HepG2 (cell line): ENCODE data around the gene ST3GAL2. TPM values are rescaled to one million over a fixed set of nuclear protein-coding genes. Genes with fewer than 3 reads are reported as not detected.

Source experiments
- CENPX ChIP-seq: sonication (generic); formaldehyde crosslinking; IDR thresholded peaks from 2 replicates; pipeline ENCODE4 v1.9.0; 2021; ENCODE audit warnings: mild to moderate bottlenecking, missing genetic modification reagents, moderate library complexity
- HDAC6 ChIP-seq: fragments of 200-600 bp; sonication (generic); IDR thresholded peaks from 2 replicates; pipeline ENCODE4 v1.7.0; 2017; ENCODE audit warnings: mild to moderate bottlenecking, antibody characterized with exemption, low read length, low read depth
- HES4 ChIP-seq: sonication (generic); formaldehyde crosslinking; IDR thresholded peaks from 2 replicates; pipeline ENCODE4 v1.9.0; 2021; ENCODE audit warnings: mild to moderate bottlenecking, missing genetic modification reagents, borderline replicate concordance
- HIC2 ChIP-seq: sonication (generic); formaldehyde crosslinking; IDR thresholded peaks from 2 replicates; pipeline ENCODE4 v1.9.0; 2022; ENCODE audit warnings: low read depth, missing genetic modification reagents
- IKZF1 ChIP-seq: fragments of 450-650 bp; IDR thresholded peaks from 2 replicates; pipeline ENCODE4 v1.7.1; 2016
- KMT2B ChIP-seq: IDR thresholded peaks from 2 replicates; pipeline ENCODE4 v1.6.1; 2016; ENCODE audit warnings: missing genetic modification reagents, missing compliant biosample characterization
- MED13 ChIP-seq: sonication (generic); formaldehyde crosslinking; IDR thresholded peaks from 2 replicates; pipeline ENCODE4 v1.5.0; 2020; ENCODE audit warnings: missing genetic modification reagents
- RARG ChIP-seq: sonication (generic); formaldehyde crosslinking; IDR thresholded peaks from 2 replicates; pipeline ENCODE4 v1.4.0; 2020; ENCODE audit warnings: low read depth, mild to moderate bottlenecking, missing genetic modification reagents
- SIN3A ChIP-seq: IDR thresholded peaks from 2 replicates; pipeline ENCODE4 v1.6.1; 2011; ENCODE audit warnings: low read depth, mild to moderate bottlenecking, control low read depth, low read length, borderline replicate concordance
- STAG1 ChIP-seq: sonication (generic); formaldehyde crosslinking; IDR thresholded peaks from 2 replicates; pipeline ENCODE4 v1.4.0; 2020; ENCODE audit warnings: missing genetic modification reagents
- TFDP2 ChIP-seq: sonication (generic); formaldehyde crosslinking; IDR thresholded peaks from 2 replicates; pipeline ENCODE4 v1.4.0; 2020; ENCODE audit warnings: missing genetic modification reagents
- THAP8 ChIP-seq: sonication (generic); formaldehyde crosslinking; IDR thresholded peaks from 2 replicates; pipeline ENCODE4 v1.5.1; 2020; ENCODE audit warnings: missing genetic modification reagents, mild to moderate bottlenecking, borderline replicate concordance
- TRAFD1 ChIP-seq: sonication (generic); formaldehyde crosslinking; IDR thresholded peaks from 2 replicates; pipeline ENCODE4 v1.5.1; 2020; ENCODE audit warnings: missing genetic modification reagents, mild to moderate bottlenecking, borderline replicate concordance
- ZBTB26 ChIP-seq: IDR thresholded peaks from 2 replicates; pipeline ENCODE4 v1.6.1; 2016; ENCODE audit warnings: missing compliant biosample characterization, missing genetic modification reagents, borderline replicate concordance
- ZFP36L2 ChIP-seq: sonication (generic); formaldehyde crosslinking; IDR thresholded peaks from 2 replicates; pipeline ENCODE4 v1.4.0; 2020; ENCODE audit warnings: missing genetic modification reagents
- ZNF253 ChIP-seq: sonication (generic); formaldehyde crosslinking; IDR thresholded peaks from 2 replicates; pipeline ENCODE4 v1.8.0; 2022; ENCODE audit warnings: mild to moderate bottlenecking, missing genetic modification reagents, borderline replicate concordance
- ZNF33A ChIP-seq: sonication (generic); formaldehyde crosslinking; IDR thresholded peaks from 2 replicates; pipeline ENCODE4 v1.5.1; 2020; ENCODE audit warnings: missing genetic modification reagents, mild to moderate bottlenecking, moderate library complexity, borderline replicate concordance
- ZNF414 ChIP-seq: sonication (generic); formaldehyde crosslinking; IDR thresholded peaks from 2 replicates; pipeline ENCODE4 v1.5.0; 2020; ENCODE audit warnings: missing genetic modification reagents
- ZNF678 ChIP-seq: sonication (generic); formaldehyde crosslinking; IDR thresholded peaks from 2 replicates; pipeline ENCODE4 v1.4.0; 2020; ENCODE audit warnings: mild to moderate bottlenecking, missing genetic modification reagents
- ZNF704 ChIP-seq: sonication (generic); formaldehyde crosslinking; IDR thresholded peaks from 2 replicates; pipeline ENCODE4 v1.8.1; 2023; ENCODE audit warnings: mild to moderate bottlenecking, inconsistent platforms, moderate library complexity, missing genetic modification reagents, borderline replicate concordance
- ZNF777 ChIP-seq: sonication (generic); formaldehyde crosslinking; IDR thresholded peaks from 2 replicates; pipeline ENCODE4 v1.4.0; 2020; ENCODE audit warnings: missing genetic modification reagents
- polyA plus RNA-seq, 8 experiments: library from polyadenylated mRNA; depleted of rRNA in 3 of 8; stranded (reverse) in 7 of 8; unstranded in 1 of 8; fragments of >200 nt; fragmentation: Illumina TruSeq in 4 of 8; extraction: Trizol in 4 of 8; gene quantifications; 2 replicates each; pipeline versions ENCODE4 v1.2.1 to v1.2.3, GENCODE V29; 2011 to 2016; ENCODE audit warnings: low read depth in 4 of 8, missing spikeins in 1 of 8, mixed read lengths in 1 of 8; ENCODE audit not compliant: insufficient read depth in 1 of 8
- total RNA-seq, 5 experiments: library from RNA; depleted of rRNA; stranded (reverse); fragments of >200 nt; fragmentation: Illumina TruSeq; extraction: Trizol; gene quantifications; 2 replicates each; pipeline ENCODE4 v1.2.3, GENCODE V29; 2016; ENCODE audit warnings: low read depth in 1 of 5

ST3GAL2 gene
- total and polyA plus RNA-seq, 2 of the 13 experiments (the other 11 are each of a cell fraction or from before 2014, with no cell fraction given), result 16.3 to 24.9 TPM

- no peak for TF ChIP-seq ZBTB26 (CRISPR knock-in tag)
- no peak for TF ChIP-seq KMT2B (CRISPR knock-in tag)
- TF ChIP-seq ZNF678 (CRISPR knock-in tag), result no peak; the same call in 1 of the 2 replicates
- no peak for TF ChIP-seq CENPX (CRISPR knock-in tag)
- TF ChIP-seq ZNF777 (CRISPR knock-in tag), result 0 out of 2 replicates have a peak, but pooled peaks have one; percentile 13
- TF ChIP-seq THAP8 (CRISPR knock-in tag), result no peak
- TF ChIP-seq HIC2, result no peak
- peak; percentile 77; the same call in 1 of the 2 replicates for TF ChIP-seq ZNF253 (CRISPR knock-in tag)
- TF ChIP-seq MED13 (CRISPR knock-in tag), result no peak; the same call in 1 of the 2 replicates
- TF ChIP-seq IKZF1, result no peak
- TF ChIP-seq ZFP36L2, result no peak
- no peak for TF ChIP-seq HDAC6
- no peak for TF ChIP-seq TRAFD1 (CRISPR knock-in tag)
- no peak for TF ChIP-seq HES4
- TF ChIP-seq ZNF33A (CRISPR knock-in tag), result 0 out of 2 replicates have a peak, but pooled peaks have one; percentile 11
- no peak for TF ChIP-seq SIN3A
- 0 out of 2 replicates have a peak, but pooled peaks have one; percentile 18 for TF ChIP-seq STAG1 (CRISPR knock-in tag)
- no peak for TF ChIP-seq ZNF704 (CRISPR knock-in tag)
- 0 out of 2 replicates have a peak, but pooled peaks have one; percentile 3 for TF ChIP-seq RARG
- no peak for TF ChIP-seq TFDP2 (CRISPR knock-in tag)
- TF ChIP-seq ZNF414, result no peak
These were observed 58.5 kb downstream of the ST3GAL2 start (continued) for GRCh38 chr16:70380248-70380918.
